GM18526 (cell line): ENCODE data around the gene S100A11.

Source experiments
- POLR2A ChIP-seq: IDR thresholded peaks from 3 replicates; pipeline ENCODE4 v1.6.1; 2011; ENCODE audit not compliant: insufficient read length; ENCODE audit errors: extremely low read depth

S100A11 gene

DNA sequence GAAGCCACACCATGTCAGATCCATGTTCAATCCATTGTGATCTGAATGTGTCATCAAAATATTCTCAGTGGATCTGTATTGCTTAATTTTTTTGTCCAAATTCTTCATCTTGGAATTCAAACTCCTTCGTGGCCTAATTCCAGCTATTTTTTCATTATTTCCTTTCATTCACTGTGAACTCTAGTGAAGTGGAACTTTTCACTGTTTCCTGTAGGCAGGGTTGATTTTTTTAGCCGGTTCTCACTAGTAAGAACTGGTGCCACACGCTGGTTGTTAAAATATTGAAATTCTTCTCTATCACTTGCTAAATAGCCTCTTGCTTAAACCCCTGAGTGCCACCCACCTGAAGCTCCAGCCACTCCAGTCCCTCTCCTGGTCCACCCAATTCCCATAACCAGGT lies 7.6 kb upstream of the S100A11 start:
- no peak for TF ChIP-seq POLR2A

GRCh38 chr1:152043870-152044269 lies 7.1 kb upstream of the S100A11 start:
- no peak for TF ChIP-seq POLR2A

DNA sequence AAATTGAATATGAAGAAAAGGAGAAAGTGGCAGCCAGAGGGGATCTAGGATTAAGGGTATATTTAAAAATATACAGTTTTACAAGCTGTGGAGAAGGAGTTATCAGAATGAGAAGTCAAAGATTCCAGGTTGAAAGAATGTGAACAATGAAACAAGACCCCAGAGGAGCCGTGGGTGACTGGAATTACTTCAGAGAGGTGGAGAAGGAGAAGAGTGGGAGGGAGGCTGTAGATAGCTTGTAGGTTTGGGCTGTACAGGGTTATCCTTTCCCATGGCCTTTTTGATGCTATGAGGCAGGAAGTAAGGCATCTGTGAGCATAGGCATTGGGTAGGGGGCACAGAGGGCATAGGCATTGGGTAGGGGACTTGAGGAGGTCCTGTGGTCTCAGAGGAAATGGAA lies 5.2 kb upstream of the S100A11 start:
- TF ChIP-seq POLR2A: no peak

DNA sequence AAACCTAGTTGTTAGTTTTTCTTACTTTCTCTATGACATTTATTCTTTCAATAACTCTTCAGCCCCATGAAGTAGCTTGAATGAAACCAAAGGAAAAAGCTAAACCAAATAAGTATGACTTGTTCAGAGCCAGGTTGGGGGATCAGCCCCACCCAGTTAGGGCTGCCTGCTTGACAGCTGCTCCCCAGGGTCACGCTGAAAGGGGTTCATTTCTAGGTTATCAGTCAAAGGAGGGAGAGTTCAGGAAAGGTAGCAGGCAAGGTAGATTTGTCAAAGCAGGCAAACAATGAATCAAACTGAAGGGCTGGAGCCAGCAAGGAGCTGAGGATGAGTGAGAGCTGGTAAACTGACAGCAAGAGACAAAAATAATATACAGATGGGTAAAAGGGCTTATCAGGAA lies 3.1 kb upstream of the S100A11 start:
- no peak for TF ChIP-seq POLR2A

DNA sequence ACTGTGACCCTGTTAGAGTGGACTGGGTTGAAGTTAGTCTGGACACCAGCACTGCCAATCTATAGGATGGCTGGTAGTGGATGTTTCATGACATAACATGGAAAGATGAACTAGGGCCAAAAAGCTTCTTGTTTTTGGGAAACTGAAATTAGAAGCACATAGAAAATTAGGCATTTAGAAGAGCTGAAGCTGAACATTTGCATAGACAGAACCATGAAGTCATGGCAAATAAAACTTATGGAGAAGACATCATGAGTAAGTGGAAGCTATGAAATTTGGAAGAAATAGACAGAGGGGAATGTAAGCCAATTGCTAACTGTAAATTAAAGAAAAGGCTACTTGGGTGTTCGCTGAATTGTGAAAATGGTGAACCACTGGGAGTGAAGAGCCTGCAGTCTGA lies 2.7 kb upstream of the S100A11 start:
- no peak for TF ChIP-seq POLR2A

GRCh38 chr1:152038871-152039270 lies 2.1 kb upstream of the S100A11 start:
- TF ChIP-seq POLR2A: no peak

DNA sequence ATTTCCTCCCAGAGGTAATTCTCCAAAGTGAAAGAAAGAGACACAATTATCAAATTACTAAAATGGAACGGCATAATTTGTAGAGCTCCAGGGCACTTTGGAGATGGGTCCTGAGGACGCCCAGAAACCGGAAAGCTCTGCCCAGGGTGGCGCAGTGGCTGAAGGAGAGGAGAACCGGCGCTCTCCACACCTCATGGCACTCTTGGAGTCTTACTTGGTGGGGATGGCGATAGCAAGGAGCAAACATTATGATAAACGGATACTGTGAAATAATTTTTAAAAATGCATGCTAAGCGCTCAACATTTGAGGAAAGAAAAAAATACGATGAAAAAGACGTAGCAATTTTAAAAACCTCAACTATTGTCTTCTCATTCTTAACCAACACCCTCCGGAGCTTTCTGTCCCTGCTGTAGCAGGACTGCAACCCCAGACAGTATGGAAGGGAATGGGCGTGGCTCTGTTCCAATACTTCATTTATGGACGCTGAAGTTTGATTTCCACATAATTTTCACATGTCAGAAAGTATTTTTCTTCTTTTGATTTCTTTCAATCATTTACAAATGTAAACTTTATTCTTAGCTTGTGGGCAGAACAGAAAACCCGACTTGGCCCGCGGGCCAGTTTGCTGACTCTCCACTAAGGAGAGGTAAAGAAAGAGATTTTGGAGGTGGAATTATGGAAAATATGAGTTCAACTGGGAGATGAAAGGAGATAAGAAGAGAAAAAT lies 1.1 kb downstream of the S100A11 start:
- no peak for TF ChIP-seq POLR2A

- TF ChIP-seq POLR2A: no peak
Measured at GRCh38 chr1:152034654-152035538, 1.9 kb downstream of the S100A11 start.

- no peak for TF ChIP-seq POLR2A
Measured at GRCh38 chr1:152034324-152034653, 2.5 kb downstream of the S100A11 start.

- no peak for TF ChIP-seq POLR2A
Measured at GRCh38 chr1:152029929-152030211, 6.9 kb downstream of the S100A11 start.

- TF ChIP-seq POLR2A: no peak
Measured at GRCh38 chr1:152029144-152029928, 7.5 kb downstream of the S100A11 start.

- TF ChIP-seq POLR2A: no peak
Measured at GRCh38 chr1:152026895-152027294, 9.9 kb downstream of the S100A11 start.

- no peak for TF ChIP-seq POLR2A
Measured at GRCh38 chr1:152024223-152024622, 12.6 kb downstream of the S100A11 start.

DNA sequence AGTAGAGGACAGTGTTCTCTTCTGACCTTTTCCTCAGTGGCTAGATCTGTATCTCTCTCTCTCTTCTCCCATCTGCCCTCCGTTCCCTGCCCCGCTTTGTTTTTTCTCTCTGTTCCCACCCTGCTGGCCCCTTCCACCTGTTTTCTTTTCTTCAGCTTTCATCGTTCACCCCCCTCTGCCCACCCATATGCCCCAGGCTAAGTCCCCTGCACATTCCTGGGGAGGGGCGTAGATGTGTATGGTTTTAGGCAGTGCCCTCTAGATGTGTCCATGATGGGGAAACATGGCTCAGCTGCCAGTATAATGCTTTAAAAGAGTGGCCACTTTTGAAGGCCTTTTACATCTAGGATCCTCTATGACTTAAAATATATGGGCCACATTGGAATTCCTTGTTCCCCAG lies 13.6 kb downstream of the S100A11 start:
- TF ChIP-seq POLR2A: no peak

GRCh38 chr1:152022474-152022873 lies 14.3 kb downstream of the S100A11 start:
- no peak for TF ChIP-seq POLR2A

DNA sequence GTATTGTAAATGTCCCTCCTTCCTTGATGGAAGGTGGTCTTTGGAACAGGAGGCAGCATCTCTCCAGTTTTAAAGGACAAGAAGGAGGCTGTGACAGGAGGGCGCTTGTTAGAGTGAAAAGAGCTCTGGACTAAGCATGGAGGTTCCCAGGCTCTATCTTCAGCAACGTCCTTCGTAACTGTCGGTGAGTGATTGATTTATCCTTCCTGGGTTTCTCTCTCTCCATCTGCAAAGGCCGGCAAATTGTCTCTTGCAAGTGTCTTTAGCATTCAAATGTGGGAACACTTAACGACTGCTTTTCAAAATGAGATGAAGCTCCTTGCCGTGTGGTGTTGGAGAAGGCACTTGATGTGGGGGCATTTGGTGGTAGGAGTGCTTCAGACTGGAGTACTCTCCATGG lies 15.2 kb downstream of the S100A11 start:
- no peak for TF ChIP-seq POLR2A
